22Rv1 (cell line): ENCODE results near the gene NOL9.

Experiments used
- H3K27ac ChIP-seq: fragments of 450-650 bp; 2 replicates; pipeline ENCODE4 v1.5.1; 2017
- ZFX ChIP-seq: fragments of 450-650 bp; IDR thresholded peaks from 2 replicates; pipeline ENCODE4 v1.6.1; 2017; ENCODE audit warnings: antibody characterized with exemption, borderline replicate concordance
- TF ChIP-seq, protein P1 (sequence below): fragments of 450-650 bp; IDR thresholded peaks from 2 replicates; pipeline ENCODE4 v1.5.1; 2017; ENCODE audit warnings: mild to moderate bottlenecking

NOL9 gene

DNA sequence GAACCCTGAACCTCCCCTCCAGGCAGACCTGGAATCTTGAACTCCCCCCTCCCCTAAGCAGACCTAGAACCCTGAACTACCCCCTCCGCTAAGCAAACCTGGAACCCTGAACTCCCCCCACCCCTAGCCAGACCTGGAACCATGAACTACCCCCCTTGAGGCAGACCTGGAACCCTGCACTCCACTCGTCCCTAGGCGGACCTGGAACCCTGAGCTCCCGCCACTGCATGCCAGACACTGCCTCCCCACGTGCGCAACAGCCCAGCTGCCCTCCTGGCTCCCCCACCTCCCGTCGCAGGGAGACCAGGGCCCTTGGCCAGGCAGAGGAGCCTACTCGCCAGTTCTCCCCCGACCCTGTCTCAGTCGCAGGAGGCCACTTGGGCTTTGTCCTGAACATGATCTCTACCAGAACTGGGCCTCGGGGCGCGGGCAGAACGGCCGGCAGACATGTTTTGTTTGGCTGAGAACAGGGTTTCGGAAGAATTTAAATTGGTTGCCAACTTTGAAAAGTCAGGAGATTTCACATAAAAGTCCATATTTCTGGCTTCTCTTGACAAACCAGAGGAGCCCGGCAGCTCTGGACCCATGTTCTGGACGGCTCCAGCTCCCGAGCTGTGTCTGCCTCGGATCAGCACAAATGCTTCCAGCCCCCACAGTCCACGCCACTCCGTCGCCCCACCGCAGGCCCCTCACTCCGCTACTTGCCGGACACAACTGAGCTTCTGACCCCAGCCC lies 53.6 kb downstream of the NOL9 start:
- no peak overlapping the region for H3K27ac ChIP-seq
- no peak for TF ChIP-seq ZFX
- TF ChIP-seq, protein P1, sequence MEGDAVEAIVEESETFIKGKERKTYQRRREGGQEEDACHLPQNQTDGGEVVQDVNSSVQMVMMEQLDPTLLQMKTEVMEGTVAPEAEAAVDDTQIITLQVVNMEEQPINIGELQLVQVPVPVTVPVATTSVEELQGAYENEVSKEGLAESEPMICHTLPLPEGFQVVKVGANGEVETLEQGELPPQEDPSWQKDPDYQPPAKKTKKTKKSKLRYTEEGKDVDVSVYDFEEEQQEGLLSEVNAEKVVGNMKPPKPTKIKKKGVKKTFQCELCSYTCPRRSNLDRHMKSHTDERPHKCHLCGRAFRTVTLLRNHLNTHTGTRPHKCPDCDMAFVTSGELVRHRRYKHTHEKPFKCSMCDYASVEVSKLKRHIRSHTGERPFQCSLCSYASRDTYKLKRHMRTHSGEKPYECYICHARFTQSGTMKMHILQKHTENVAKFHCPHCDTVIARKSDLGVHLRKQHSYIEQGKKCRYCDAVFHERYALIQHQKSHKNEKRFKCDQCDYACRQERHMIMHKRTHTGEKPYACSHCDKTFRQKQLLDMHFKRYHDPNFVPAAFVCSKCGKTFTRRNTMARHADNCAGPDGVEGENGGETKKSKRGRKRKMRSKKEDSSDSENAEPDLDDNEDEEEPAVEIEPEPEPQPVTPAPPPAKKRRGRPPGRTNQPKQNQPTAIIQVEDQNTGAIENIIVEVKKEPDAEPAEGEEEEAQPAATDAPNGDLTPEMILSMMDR, result no peak

DNA sequence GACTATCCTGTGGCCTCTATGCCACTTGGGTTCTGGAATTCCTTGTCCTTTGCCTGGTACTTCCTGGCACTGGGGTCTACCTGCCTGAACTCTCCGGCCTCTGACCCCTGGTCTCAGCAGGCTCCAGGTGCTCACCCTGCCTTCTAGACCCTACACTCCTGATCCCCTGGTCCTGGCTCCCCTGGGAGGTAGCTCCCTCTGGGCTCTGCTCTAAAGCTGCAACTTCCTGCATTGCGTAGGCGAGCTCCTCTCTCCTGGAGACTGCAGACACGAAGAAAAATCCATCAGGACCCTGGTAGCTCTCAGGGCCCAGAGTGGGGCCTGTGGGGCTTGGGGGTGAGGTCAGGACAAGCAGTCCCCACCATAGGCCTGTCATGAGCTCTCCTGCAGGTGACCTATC lies 55.0 kb downstream of the NOL9 start:
- TF ChIP-seq, protein P1, result no peak
- no peak for TF ChIP-seq ZFX
- no peak overlapping the region for H3K27ac ChIP-seq

DNA sequence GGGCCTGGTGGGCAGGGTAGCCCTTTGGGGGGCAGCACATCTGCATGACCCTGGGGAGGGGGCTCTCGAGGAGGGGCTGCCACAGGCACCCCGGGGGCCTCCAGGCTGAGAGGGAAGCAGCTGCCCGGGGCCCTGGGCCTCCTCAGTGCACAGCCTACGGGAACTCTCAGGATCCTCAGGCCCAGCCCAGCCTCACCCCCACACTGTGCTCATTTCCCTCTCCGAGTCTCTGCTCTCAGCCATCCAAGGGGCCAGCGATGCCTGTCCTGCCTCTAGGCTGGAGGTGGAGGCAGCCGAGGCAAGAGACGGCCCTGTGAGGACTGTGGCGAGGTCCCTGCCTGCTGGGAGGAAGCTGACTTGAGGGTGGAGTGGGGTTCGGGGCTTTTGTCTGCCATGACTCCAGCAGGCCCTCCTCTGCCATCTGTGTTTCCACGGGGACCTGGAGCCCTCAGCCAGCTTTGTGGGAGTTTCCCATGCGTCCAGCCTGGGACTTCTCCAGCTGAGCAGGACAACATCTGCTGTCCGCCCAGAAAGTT lies 55.7 kb downstream of the NOL9 start:
- H3K27ac ChIP-seq, result no peak overlapping the region
- TF ChIP-seq, protein P1, result no peak
- TF ChIP-seq ZFX, result no peak

DNA sequence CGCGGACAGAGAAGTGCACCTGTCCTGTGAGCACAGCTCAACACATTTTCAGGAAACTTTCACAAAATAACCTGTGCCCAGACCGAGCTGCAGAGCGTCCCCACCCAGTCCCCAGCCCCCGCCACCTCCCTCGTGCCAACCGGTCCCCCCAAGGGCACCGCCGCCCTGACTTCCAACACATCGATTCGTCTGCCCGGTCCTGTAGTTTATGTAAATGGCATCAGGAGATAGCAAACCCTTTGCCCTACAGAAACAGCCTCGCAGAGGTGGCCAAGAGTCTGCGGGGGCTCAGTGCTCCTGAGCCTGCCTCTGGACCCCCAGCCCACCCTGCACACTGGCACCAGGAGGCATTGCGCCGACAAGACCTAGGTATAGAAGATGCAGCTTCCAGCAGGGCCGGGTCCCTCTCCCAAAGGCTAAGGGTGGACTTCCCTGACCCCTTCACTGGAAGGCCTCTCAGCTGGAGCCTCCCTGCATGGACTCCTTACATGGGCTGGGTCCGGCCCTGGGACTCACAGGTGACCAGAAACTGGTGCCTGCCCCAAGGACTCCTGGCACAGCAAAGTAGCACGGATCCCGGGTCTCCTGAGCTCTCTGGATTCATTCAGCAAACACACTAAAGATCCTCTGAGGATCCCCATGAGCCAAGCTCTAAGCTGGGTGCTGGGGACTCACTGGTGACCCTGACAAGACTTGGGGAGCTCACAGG lies 56.3 kb downstream of the NOL9 start:
- H3K27ac ChIP-seq, result no peak overlapping the region
- TF ChIP-seq ZFX, result no peak
- TF ChIP-seq, protein P1, result no peak

DNA sequence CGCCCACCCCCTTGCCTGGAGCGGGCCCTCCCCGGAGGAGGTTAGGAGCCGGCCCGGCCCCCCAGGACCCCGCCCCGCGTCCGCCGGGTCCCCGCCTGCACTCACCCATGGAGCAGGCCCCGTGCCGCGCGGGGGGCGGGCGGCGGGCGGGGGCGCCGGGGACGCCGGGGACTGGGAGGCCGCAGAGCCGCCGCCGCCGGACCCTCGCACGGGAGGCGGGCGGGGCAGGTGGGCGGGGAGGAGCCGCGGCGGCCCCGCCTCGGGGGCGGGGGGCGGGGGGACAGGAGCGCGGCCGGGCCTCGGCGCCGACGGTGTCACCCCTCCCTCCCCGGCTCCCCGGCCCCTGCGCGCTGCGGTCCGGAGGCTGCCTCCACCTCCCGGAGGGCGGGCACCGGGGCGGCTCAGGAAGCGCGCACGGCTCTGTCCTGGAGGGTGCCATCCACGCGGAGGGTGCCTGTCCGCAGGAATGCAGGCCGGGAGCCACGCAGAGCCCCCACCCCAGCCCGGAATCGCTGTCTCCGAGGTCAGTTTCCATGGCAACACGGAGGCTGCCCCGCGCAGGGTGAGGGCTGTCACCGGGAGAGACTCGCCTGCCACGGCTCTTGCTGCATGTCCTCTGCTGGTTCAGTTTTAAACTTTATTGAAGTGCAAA lies 57.0 kb downstream of the NOL9 start:
- TF ChIP-seq, protein P1, result no peak
- TF ChIP-seq ZFX, result no peak

DNA sequence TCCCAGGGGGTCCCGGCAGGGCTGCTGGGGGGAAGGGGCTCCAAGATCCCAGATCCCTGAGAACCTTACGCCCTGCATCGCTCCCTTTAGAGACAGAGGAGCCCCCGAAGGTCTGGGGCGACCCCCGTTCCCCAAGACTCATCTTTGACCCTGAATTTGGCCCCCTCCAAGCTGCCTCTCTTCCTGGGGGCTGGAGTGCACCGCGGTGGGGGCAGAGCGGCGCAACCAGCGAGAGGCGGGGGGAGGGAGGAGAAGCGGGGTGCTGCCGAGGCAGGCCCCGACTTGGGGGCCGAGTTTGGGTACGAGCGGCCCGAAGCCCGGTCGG lies 57.5 kb downstream of the NOL9 start:
- TF ChIP-seq, protein P1, result no peak
- no peak for TF ChIP-seq ZFX
- H3K27ac ChIP-seq, result no peak overlapping the region

More for the DNA sequence above, 57.0 kb downstream of the NOL9 start:
- H3K27ac ChIP-seq, result no peak overlapping the region
